G401 (cell line): ENCODE measurements around the gene KRTAP9-3. TPM values are rescaled to one million over a fixed set of nuclear protein-coding genes. Genes with fewer than 3 reads are reported as not detected.
"Not testable (repeated sequence)": the region's sequence is repeated elsewhere in the genome, so short reads cannot be mapped to it uniquely, and the experiment has no call there.

Source experiments
- DNase-seq: peaks from one replicate; pipeline ENCODE4 v3.0.0-alpha.2; 2015; ENCODE audit warnings: low spot score
- in situ Hi-C: cut with HindIII; loops from 2 replicates; pipeline ENCODE4 v1.10.0; 2016; ENCODE audit warnings: low sequenced_read_pairs, mixed read lengths
- total RNA-seq: library from RNA; depleted of rRNA; stranded (reverse); fragments of >200 nt; shearing (Covaris generic); gene quantifications from 2 replicates; pipeline ENCODE4 v1.2.3, GENCODE V29; 2014; rRNA removed

The KRTAP9-3 gene
- not detected in 2 replicates for total RNA-seq

DNA sequence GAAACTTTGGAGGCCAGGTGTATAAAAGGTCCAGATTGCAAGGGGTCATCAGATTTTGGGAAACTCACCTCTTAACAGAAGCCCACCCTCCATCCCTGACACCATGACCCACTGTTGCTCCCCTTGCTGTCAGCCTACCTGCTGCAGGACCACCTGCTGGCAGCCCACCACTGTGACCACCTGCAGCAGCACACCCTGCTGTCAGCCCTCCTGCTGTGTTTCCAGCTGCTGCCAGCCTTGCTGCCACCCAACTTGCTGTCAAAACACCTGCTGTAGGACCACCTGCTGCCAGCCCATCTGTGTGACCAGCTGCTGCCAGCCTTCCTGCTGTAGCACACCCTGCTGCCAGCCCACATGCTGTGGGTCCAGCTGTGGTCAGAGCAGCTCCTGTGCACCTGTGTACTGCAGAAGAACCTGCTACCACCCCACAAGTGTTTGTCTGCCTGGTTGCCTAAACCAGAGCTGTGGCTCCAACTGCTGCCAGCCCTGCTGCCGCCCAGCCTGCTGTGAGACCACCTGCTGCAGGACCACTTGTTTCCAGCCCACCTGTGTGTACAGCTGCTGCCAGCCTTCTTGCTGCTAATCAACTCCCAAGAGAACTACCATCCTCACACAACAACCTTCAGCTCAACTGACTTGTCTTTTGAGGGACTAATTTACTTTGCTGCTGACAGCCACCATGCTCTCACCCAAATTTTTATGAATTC is at the start of gene KRTAP9-3:
Gene KRTAP9-3 (plus strand): TSS at position 51 of the 707 bp plus-strand sequence. CDS start 53 bp downstream, at position 104.
- DNase-seq, in situ Hi-C loops: not testable (repeated sequence)

- in situ Hi-C loops: no loop called here
- no peak for DNase-seq
These were observed 47.7 kb upstream of the KRTAP9-3 start, which contains the start of gene KRTAP4-1 for GRCh38 chr17:41184480-41184961. TSS of gene KRTAP4-1 (minus strand) at chr17:41184911. CDS start at chr17:41184854, 57 bp downstream.

- DNase-seq: no peak
- in situ Hi-C loops: no loop called here
These were observed 47.2 kb upstream of the KRTAP9-3 start for GRCh38 chr17:41185001-41185400.

GRCh38 chr17:41186872-41187271 is 45.4 kb upstream of the KRTAP9-3 start:
- in situ Hi-C loops: no loop called here
- DNase-seq: no peak

- in situ Hi-C loops, DNase-seq: not testable (repeated sequence)
These were observed 42.4 kb upstream of the KRTAP9-3 start, which contains the start of gene KRTAP9-1 for GRCh38 chr17:41189837-41190318. TSS of gene KRTAP9-1 (plus strand) at chr17:41189887. CDS start at chr17:41189887, 0 bp downstream.

DNA sequence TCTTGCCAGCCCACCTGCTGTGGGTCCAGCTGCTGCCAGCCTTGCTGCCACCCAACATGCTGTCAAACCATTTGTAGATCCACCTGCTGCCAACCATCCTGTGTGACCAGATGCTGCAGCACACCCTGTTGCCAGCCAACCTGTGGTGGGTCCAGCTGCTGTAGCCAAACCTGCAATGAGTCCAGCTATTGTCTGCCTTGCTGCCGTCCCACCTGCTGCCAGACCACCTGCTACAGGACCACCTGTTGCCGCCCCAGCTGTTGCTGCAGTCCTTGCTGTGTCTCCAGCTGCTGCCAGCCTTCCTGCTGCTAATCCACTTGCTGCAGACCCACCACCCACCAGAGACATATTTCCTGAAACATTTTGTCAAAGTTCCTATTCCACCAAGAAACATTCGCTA is 41.9 kb upstream of the KRTAP9-3 start:
- DNase-seq: no peak
- in situ Hi-C loops: no loop called here

GRCh38 chr17:41196068-41196467 is 36.2 kb upstream of the KRTAP9-3 start:
- no peak for DNase-seq
- in situ Hi-C loops: no loop called here

GRCh38 chr17:41199421-41200078 is 32.7 kb upstream of the KRTAP9-3 start:
- DNase-seq: no peak
- in situ Hi-C loops: no loop called here

DNA sequence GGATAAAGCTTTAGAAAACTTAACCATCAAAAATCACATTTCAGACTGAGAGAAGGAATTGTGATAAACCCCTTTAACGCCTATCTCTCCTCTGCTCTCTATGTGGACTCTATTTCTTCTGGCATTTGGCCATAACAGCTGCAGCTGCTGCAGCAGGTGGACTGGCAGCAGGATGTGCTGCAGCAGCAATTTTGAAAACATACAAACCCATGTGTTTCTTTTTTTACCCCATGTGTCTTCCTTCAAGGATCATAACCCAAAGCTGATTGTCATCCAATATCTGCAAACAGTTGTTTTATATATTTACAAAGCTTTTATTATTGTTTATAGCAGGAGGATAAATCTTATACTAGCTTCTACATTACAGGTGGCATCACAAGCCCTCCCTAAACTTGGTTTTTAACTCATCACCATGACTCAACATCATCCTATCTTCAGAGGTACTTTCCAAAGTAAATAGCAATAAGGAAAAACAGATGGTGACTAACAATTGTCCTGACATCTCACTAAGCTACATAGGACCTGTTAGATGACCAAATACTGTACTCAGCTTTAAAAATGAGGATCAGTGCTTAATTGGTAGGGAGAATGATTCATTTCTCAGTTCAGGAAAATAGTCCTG is 20.3 kb upstream of the KRTAP9-3 start:
- in situ Hi-C loops: no loop called here
- no peak for DNase-seq

- no peak for DNase-seq
- in situ Hi-C loops: no loop called here
These were observed 19.6 kb upstream of the KRTAP9-3 start for GRCh38 chr17:41212524-41213169.

- in situ Hi-C loops: no loop called here
These were observed 16.6 kb upstream of the KRTAP9-3 start for GRCh38 chr17:41215681-41216080.

GRCh38 chr17:41223821-41224220 is 8.4 kb upstream of the KRTAP9-3 start:
- no peak for DNase-seq
- in situ Hi-C loops: no loop called here

More at GRCh38 chr17:41215681-41216080, 16.6 kb upstream of the KRTAP9-3 start:
- DNase-seq: no peak

- in situ Hi-C loops: no loop called here
- DNase-seq: no peak
These were observed 6.2 kb upstream of the KRTAP9-3 start for GRCh38 chr17:41226051-41226450.

DNA sequence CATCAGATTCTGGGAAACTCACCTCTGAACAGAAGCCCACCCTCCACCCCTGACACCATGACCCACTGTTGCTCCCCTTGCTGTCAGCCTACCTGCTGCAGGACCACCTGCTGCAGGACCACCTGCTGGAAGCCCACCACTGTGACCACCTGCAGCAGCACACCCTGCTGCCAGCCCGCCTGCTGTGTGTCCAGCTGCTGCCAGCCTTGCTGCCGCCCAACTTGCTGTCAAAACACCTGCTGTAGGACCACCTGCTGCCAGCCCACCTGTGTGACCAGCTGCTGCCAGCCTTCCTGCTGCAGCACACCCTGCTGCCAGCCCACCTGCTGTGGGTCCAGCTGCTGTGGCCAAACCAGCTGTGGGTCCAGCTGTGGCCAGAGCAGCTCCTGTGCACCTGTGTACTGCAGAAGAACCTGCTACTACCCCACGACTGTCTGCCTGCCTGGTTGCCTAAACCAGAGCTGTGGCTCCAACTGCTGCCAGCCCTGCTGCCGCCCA is 5.6 kb upstream of the KRTAP9-3 start, which contains the start of gene KRTAP9-2:
Gene KRTAP9-2 (plus strand): TSS at position 51 of the 498 bp plus-strand sequence. CDS start 7 bp downstream, at position 58.
- in situ Hi-C loops, DNase-seq: not testable (repeated sequence)

DNA sequence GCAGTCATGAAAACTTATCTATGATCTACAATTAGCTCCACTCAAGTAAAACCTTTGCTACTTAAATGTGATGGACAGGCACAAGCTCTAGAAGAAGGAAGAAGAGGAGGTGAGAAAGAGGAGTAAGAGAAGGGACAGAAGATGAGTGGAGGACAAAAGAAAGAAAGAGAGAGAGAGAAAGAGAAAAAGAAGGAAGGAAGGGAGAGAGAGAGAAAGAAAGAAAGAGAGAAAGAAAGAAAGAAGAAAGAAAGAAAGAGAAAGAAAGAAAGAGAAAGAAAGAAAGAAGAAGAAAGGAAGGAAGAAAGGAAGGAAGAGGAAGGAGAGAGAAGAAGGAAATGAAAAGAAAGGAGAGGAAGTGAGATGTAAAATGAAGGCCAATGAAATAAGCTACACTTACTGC is 2.2 kb upstream of the KRTAP9-3 start:
- in situ Hi-C loops: no loop called here
- no peak for DNase-seq

DNA sequence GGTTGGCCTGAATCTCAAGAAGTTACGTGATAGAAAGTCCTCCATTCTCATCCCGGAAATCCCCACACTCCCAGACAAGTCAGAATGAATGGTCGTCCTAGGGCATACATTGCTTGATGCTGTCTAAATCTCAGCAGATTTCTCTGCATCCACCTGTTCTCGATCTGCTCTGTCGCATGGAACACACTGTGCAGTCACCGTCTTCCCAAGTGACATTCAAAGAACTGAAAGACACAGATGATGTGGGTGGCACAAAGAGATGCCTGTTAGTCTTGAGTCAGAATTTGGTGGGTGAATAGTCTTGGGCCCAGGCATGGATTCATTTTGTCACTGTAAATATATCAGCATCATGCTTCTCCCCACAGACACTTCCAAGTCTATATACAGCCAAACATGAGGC is 518 bp upstream of the KRTAP9-3 start:
- in situ Hi-C loops: no loop called here
- DNase-seq: no peak

GRCh38 chr17:41237116-41237515 is 4.9 kb downstream of the KRTAP9-3 start:
- in situ Hi-C loops: not testable (repeated sequence)
- DNase-seq: peak; percentile 60

DNA sequence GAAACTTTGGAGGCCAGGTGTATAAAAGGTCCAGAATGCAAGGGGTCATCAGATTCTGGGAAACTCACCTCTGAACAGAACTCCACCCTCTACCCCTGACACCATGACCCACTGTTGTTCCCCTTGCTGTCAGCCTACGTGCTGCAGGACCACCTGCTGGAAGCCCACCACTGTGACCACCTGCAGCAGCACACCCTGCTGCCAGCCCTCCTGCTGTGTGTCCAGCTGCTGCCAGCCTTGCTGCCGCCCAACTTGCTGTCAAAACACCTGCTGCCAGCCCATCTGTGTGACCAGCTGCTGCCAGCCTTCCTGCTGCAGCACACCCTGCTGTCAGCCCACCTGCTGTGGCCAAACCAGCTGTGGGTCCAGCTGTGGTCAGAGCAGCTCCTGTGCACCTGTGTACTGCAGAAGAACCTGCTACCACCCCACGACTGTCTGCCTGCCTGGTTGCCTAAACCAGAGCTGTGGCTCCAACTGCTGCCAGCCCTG is 5.7 kb downstream of the KRTAP9-3 start, which contains the start of gene KRTAP9-8:
Gene KRTAP9-8 (plus strand): TSS at position 51 of the 489 bp plus-strand sequence. CDS start 53 bp downstream, at position 104.
- in situ Hi-C loops, DNase-seq: not testable (repeated sequence)
